ENCODE measurements around the gene ELMO2.

DNA sequence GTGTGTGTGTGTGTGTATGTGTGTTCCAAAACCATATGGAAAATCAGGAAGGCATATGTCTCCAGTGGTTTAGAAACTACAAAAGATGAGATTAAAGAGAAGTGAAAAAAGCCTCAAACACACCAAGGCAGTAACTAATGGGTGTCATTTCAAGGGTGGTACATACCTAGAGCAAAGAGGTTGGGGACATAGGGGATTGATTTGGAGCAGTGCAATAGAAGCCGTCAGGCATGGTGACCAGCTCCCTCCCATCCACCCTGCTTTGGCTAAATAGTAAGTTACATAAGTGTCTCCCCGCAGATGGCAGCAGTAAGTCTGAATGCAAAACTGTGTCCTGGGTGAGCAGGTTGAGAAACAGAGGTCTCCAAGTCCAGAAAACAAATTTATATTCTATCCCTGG lies 10.4 kb upstream of the ELMO2 start:
- TF ChIP-seq SMC3 (IDR thresholded peaks at IDR 0.05; ENCODE audit: low read depth, low read length): no peak
- TF ChIP-seq, protein P1, sequence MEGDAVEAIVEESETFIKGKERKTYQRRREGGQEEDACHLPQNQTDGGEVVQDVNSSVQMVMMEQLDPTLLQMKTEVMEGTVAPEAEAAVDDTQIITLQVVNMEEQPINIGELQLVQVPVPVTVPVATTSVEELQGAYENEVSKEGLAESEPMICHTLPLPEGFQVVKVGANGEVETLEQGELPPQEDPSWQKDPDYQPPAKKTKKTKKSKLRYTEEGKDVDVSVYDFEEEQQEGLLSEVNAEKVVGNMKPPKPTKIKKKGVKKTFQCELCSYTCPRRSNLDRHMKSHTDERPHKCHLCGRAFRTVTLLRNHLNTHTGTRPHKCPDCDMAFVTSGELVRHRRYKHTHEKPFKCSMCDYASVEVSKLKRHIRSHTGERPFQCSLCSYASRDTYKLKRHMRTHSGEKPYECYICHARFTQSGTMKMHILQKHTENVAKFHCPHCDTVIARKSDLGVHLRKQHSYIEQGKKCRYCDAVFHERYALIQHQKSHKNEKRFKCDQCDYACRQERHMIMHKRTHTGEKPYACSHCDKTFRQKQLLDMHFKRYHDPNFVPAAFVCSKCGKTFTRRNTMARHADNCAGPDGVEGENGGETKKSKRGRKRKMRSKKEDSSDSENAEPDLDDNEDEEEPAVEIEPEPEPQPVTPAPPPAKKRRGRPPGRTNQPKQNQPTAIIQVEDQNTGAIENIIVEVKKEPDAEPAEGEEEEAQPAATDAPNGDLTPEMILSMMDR (conservative IDR thresholded peaks at IDR 0.05; ENCODE audit: low read depth, low read length): no peak
- TF ChIP-seq, protein P2, sequence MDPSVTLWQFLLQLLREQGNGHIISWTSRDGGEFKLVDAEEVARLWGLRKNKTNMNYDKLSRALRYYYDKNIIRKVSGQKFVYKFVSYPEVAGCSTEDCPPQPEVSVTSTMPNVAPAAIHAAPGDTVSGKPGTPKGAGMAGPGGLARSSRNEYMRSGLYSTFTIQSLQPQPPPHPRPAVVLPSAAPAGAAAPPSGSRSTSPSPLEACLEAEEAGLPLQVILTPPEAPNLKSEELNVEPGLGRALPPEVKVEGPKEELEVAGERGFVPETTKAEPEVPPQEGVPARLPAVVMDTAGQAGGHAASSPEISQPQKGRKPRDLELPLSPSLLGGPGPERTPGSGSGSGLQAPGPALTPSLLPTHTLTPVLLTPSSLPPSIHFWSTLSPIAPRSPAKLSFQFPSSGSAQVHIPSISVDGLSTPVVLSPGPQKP (IDR thresholded peaks at IDR 0.05; ENCODE audit: borderline replicate concordance, low read depth, low read length): no peak
